Measurements from ENCODE around the gene HMGCL. TPM values are rescaled to one million over a fixed set of nuclear protein-coding genes. Genes with fewer than 3 reads are reported as not detected.
"Not testable (repeated sequence)": the region's sequence is repeated elsewhere in the genome, so short reads cannot be mapped to it uniquely, and the experiment has no call there.

The HMGCL gene
- total RNA-seq, 2 experiments from 2014 or later = 23.4 to 24.1 TPM

DNA sequence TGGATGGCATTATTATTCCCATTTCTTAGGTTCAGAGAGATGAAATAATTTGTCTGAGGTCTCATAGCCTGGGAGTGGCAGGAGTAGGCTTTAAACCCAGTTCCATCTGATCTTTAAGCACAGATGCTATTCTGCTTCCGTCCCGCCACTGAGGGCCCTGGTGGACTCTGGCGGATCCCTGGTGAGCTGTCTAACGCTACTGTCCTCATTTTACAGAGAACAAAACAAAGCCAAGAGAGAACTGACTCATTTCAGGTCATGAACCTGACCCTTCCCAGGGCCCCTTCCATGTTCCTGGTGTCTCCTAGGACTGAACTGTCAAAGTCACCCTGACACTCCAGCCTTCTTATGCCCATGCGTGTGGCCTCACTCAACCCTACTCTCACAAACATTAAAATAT is 21.6 kb downstream of the HMGCL start:
- POLR2A ChIA-PET = no interaction called here

DNA sequence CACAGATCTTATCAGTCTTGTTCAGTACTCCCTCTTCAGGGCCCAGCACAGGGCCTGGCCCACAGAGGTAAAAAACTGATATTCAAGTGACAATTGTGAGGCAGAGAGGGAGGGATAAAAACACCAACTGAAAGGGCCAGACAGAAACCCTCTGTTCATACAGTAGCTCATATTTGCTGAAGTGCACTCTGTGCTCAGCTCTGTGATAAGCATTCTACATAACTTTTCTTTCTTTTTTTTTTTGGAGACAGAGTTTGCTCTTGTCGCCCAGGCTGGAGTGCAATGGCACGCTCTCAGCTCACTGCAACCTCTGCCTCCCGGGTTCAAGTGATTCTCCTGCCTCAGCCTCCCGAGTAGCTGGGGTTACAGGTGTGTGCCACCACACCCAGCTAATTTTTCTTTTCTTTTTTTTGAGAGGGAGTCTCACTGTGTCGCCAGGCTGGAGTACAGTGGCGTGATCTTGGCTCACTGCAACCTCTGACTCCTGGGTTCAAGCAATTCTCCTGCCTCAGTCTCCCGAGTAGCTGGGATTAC is 22.4 kb downstream of the HMGCL start:
- CTCF ChIA-PET = interaction anchor here (1.0 to 2.1 kb wide), 3 partner anchors 8 to 114 kb away, joined by 3 to 5 read pairs (median 4); no protein-coding TSS in a partner anchor

More for the DNA sequence above, 21.6 kb downstream of the HMGCL start:
- CTCF ChIA-PET = no interaction called here

DNA sequence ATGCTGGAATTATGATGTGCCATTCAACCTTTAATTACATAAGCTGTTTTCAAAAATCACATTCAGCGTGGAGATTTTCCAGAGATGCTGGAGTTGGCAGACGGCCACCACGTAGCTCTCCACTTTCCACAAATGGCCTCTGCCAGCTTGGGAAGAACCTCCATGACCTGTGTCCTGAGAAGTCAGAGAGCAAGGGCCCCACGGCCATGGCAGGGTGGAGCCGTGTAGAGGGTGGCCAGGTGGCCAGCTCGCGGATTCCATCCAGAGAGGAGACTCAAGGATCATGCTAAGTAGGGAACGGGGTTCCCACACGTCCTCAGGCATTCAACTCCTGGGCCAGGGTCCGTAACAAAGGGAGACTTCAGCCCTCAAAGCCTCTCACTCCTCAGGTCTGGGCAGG is 23.4 kb downstream of the HMGCL start:
- ChIA-PET CTCF (interaction anchor here (1.0 to 4.6 kb wide), 6 partner anchors 9 to 115 kb away, joined by 3 to 29 read pairs (median 4); no protein-coding TSS in a partner anchor), POLR2A (interaction anchor here (0.7 to 1.3 kb wide), 5 partner anchors 9 to 179 kb away, joined by 3 to 6 read pairs (median 3); partner anchors contain the start of gene SRSF10)

More for the DNA sequence above, 22.4 kb downstream of the HMGCL start:
- POLR2A ChIA-PET = interaction anchor here (0.6 kb wide), 1 partner anchor 19 kb away, joined by 3 read pairs; no protein-coding TSS in a partner anchor

DNA sequence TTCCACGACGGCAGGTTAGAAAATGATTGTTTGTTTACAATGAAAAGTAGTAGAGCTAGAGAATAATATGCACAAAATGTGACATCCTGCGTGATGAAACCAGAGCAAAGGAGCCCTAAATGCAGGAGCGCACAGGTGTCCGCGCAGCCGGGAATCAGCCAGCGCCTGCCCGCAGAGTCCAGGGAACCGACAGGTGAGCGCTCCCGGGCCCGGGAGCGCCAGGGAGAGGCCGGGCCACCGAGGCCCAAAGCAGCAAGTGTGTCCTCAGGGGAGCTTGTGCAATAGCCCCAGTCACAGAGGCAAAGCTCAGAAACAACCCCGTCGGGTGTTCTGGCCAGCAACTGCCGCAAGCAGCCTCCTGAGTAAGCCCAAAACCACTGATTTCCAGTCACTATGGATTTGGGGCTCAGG is 23.9 kb downstream of the HMGCL start:
- CTCF ChIA-PET = interaction anchor here (0.9 to 4.6 kb wide), 7 partner anchors 9 to 28 kb away, joined by 3 to 29 read pairs (median 5); partner anchors contain the start of genes LYPLA2 and PITHD1
- POLR2A ChIA-PET = interaction anchor here (0.6 to 1.3 kb wide), 6 partner anchors 10 to 179 kb away, joined by 3 to 6 read pairs (median 3); partner anchors contain the start of genes HMGCL and SRSF10

DNA sequence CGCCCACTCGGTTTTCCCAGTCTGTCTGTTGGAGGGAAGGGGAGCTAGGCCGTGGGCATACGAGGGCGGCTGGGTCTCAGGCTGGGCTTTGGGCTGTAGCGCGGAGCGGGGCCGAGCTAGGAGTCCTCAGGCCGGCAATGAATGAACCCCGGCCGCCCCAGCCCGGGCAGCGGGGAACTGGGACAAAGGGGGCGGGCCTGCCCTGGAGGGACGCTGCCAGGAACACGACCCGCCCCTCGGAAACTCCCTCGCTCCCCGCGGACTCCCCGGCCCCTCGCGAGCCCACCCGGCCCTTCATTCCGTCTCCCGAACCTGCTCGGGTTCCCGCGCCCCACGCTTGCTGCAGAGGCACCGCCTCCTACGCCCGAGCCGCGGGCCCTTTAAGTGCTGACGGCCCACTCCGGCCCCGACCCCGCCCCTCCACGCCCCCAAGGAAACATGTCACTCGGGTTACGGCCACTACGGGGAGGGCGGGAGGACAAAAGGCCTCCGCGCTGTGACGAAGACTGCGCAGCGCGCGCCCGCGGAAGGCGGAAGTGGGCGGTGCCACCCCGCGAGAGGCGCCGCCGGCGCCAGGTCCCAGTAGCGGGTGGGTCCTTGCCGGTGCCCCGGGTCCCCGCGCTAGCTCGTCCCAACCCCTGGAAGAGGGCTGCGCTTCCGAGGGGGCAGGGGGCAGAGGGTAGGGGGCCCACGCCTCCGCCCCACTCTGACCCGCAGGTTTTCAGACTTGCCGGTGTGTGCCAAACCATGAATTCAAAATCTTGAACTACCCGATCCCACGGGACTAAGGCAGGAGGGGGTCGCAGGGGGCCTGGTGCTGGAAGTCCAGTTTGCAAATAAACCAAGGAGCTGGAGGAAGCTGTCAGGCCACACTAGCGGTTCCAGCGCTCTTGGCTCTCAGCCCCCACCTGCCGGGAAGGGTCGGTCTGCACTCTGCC is 24.6 kb downstream of the HMGCL start, which contains the start of gene GALE:
TSS of gene GALE (minus strand) at position 355 of the 938 bp plus-strand sequence. CDS start 1,747 bp downstream, outside the sequence.
- CTCF ChIA-PET = interaction anchor here (0.9 to 4.6 kb wide), 8 partner anchors 9 to 109 kb away, joined by 3 to 29 read pairs (median 4); partner anchors contain the start of genes LYPLA2, PITHD1 and RPL11
- POLR2A ChIA-PET = interaction anchor here (0.6 to 3.0 kb wide), 6 partner anchors 9 to 180 kb away, joined by 3 to 17 read pairs (median 4); partner anchors contain the start of genes HMGCL, LYPLA2, PITHD1 and SRSF10

DNA sequence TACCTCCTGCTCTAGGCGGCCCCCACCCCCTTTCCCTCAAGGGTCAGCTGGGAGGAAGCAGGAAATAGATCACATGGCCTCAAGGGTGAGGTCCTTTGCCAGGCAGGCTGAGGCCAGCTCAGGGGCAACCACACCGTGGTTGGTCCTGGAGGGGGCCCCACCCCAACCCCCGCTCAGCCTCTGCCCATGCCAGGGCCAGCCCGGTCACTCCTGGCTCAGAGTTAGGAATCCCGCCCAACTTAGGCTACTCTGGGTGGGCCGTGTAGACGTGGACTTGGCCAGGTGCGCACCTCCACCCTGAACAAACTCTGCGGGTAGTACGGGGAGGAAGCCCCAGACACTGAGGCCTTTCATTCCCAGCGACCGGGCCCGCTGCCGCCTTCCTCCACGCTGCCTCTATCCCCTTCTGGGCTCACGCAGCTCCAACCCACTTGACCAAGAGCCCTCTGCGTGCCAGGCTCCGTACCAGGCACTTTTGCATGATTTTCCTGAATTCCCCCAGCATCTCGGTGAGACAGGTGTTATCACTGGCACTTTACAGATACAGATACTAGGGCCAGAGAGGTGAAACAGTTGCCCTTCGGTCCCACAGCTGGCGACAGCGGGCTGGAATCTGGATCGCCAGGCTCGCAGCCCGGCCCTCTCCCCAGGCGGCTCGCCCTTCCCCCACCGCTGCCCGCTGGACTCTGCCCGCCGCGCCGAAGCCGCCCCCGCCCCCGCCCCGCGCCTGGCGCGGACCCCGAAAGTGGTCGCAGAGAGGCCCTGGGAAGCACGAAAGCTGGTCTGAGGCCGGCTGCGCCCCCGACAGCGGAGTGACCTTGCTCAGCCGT is 25.4 kb downstream of the HMGCL start:
- CTCF ChIA-PET = interaction anchor here (0.9 to 4.6 kb wide), 4 partner anchors 8 to 108 kb away, joined by 3 to 29 read pairs (median 6); partner anchors contain the start of genes LYPLA2 and RPL11
- POLR2A ChIA-PET = interaction anchor here (0.8 to 3.0 kb wide), 3 partner anchors 8 to 26 kb away, joined by 4 to 17 read pairs (median 5); partner anchors contain the start of genes LYPLA2 and PITHD1

DNA sequence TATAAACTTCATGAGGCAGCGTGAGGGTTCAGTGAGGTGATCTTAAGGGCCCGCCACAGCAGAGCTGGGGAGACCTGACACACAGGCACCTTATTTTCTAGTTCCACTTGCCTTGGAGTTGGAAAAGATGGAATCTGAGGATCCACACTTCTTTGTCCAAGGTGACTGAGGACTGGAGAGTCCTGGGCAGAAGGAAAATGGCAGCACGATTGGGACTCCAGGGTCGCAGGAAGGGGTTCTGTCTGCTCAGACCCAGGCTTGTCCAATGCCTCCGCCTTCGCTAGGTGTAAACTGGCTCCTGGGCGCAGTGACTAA is 26.0 kb downstream of the HMGCL start:
- POLR2A ChIA-PET = interaction anchor here (1.5 to 3.0 kb wide), 2 partner anchors 8 to 20 kb away, joined by 5 to 17 read pairs; partner anchors contain the start of genes LYPLA2 and PITHD1
- CTCF ChIA-PET = interaction anchor here (2.3 to 4.6 kb wide), 2 partner anchors 8 to 11 kb away, joined by 9 to 29 read pairs; partner anchors contain the start of gene LYPLA2

DNA sequence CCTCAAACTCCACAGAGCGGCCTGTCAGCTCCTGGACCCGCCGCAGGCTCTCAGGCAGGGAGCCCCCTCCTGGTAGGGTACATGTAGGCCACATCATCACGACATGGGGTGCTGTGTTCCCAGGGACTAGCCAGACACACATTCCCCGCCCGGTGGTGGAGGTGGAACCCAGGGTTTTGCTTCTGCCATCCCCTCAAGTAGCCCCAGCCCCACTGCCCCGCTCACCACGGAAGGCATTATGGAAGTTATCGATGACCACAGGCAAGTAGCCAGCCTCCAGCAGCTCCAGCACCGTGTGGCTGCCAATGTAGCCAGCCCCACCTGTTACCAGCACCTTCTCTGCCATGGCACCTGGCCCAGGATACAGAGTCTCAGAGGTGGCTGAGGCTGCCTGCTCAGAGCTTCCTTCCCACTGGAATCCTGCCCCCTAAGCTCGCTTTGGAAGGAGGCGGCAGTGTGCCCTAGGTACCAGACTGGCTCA is 26.5 kb downstream of the HMGCL start:
- CTCF ChIA-PET = interaction anchor here (1.2 to 4.6 kb wide), 2 partner anchors 12 to 21 kb away, joined by 5 to 29 read pairs; partner anchors contain the start of gene PITHD1

DNA sequence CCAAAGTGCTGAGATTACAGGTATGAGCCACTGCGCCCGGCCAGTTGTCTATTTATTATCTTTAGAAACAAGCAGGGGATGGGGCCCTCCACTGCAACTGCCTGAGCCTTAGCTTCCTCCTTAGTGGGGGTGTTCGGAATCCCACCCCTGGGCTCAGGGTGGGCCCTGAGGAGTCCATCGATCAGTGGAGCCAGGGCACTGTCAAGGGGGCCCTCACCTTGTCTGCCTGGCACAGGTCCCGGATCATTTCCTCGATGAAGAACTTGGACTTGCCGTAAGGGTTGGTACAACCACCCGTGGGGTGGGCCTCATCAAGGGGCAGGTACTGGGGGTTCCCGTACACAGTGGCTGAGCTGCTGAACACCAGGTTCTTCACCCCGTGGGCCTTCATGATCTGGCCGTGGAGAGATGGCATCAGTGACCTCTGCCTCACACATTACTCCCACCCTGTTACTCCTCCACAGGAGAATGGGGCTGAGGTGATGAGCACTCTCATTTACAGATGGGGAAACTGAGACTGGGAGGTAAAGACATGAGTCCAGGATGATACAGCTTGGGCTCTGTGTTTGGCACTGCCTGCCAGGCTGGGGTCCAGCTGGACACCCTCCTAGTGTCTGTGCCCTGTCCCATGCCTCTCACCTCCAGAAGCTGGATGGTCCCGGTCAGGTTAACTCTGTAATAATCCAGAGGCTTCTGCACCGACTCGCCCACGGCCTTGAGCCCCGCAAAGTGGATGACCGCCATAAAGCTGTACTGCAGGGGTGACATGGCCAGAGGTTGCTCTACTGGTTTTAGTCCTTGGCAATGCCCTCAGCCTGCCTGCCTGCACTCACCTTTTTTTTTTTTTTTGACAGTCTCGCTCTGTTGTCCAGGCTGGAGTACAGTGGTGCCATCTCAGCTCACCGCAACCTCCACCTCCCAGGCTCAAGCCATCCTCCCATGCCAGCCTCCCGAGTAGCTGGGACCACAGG is 27.5 kb downstream of the HMGCL start:
- POLR2A ChIA-PET = interaction anchor here (3.0 kb wide), 1 partner anchor 19 kb away, joined by 17 read pairs; the partner anchor contains the start of gene PITHD1
- CTCF ChIA-PET = interaction anchor here (0.7 to 4.6 kb wide), 3 partner anchors 13 to 20 kb away, joined by 3 to 29 read pairs (median 5); partner anchors contain the start of gene PITHD1

More for the DNA sequence above, 26.5 kb downstream of the HMGCL start:
- POLR2A ChIA-PET = interaction anchor here (3.0 kb wide), 1 partner anchor 19 kb away, joined by 17 read pairs; the partner anchor contains the start of gene PITHD1

DNA sequence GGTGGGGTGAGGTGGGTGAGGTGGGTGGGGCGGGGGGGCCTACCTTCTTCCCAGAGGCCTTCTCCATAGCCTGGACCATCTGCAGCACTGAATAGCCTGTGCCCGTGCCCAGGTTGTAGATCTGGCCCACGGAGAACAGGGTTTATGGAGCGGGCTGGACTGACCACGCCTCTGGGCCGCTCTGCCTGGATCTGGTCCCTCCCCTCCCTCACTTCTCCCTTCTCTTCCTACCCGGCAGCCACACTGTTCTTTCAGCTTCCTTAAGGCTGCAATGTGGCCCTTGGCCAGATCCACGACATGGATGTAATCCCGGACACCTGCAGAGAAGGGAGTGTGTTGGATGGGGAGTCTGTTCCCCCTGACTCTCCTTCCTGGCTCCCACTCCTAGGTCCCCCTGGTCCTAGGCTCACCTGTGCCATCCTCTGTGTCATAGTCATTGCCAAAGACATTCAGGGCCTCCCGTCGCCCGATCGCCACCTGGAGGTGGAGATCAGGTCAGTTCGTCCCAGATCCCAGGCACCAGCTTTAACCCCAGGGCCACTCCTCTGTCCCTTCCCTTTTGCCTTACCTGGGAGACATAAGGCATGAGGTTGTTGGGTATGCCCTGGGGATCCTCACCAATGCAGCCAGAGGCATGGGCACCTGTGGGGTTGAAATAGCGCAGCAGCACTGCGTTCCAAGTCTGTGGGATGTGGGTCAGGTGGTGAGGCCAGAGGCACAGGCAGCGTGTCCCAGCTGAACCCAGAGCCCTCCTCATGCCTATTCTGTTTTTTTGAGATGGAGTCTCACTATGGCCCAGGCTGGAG is 28.6 kb downstream of the HMGCL start:
- ChIA-PET CTCF (interaction anchor here (0.7 to 4.6 kb wide), 2 partner anchors 13 to 14 kb away, joined by 3 to 29 read pairs; no protein-coding TSS in a partner anchor), POLR2A (no interaction called here)

DNA sequence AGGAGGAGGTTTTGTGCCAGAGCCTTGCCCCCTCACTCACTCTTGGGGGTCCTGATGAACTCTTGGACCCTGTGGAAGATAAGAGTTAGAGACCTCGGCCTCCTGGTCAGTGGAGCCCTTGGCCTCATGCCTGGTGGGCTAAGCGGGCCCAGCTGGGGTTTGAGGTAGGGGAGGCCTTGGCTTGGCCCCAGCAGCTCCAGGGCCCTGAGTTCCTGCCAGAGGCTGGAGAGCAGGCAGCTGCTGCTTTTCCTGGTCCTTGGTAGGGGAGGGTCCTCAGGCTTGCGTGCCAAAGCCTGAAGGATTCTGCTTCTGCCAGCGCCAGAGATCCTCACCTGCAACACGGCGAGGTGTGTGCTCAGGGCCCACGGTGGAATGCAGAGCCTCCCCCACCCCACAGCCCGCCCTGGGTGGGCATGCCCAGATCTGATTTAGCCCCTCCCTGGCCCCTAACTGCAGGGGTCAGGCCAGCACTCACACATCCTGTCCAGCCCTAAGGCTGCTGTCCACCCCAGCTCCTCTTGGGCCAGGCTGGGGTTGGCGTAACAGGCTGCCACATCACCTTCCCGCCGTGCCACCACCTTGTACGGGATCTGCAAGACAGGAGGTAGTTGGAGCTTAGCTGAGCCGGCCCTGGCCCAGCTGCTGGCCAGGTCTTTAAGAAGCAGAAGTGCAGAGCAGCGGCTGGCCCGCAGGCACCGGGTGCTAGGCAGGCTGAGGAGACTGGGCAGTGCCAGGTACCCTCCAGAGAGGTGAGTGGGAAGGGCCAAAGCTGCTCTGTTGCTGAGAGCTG is 29.4 kb downstream of the HMGCL start:
- POLR2A ChIA-PET = no interaction called here

DNA sequence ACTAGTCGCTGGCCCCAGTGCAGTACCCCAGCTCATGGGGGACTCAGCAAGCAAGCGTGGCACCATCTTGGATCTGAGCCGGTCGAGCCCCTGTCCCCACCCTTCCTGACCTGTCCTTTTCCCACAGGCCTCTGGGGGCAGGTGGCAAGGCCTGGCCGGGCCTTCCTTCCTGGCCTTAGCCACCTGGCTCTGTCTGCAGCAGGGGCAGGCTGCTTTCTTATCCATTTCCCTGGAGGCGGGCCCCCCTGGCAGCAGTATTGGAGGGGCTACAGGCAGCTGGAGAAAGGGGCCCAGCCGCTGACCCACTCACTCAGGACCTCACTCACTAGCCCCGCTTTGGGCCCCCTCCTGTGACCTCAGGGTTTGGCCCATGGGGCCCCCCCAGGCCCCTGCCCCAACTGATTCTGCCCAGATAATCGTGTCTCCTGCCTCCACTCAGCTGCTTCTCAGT is 30.5 kb downstream of the HMGCL start:
- POLR2A ChIA-PET = not testable (repeated sequence)
- CTCF ChIA-PET = interaction anchor here (1.3 kb wide), 1 partner anchor 18 kb away, joined by 3 read pairs; no protein-coding TSS in a partner anchor

More for the DNA sequence above, 29.4 kb downstream of the HMGCL start:
- CTCF ChIA-PET = interaction anchor here (1.3 kb wide), 1 partner anchor 20 kb away, joined by 3 read pairs; no protein-coding TSS in a partner anchor

DNA sequence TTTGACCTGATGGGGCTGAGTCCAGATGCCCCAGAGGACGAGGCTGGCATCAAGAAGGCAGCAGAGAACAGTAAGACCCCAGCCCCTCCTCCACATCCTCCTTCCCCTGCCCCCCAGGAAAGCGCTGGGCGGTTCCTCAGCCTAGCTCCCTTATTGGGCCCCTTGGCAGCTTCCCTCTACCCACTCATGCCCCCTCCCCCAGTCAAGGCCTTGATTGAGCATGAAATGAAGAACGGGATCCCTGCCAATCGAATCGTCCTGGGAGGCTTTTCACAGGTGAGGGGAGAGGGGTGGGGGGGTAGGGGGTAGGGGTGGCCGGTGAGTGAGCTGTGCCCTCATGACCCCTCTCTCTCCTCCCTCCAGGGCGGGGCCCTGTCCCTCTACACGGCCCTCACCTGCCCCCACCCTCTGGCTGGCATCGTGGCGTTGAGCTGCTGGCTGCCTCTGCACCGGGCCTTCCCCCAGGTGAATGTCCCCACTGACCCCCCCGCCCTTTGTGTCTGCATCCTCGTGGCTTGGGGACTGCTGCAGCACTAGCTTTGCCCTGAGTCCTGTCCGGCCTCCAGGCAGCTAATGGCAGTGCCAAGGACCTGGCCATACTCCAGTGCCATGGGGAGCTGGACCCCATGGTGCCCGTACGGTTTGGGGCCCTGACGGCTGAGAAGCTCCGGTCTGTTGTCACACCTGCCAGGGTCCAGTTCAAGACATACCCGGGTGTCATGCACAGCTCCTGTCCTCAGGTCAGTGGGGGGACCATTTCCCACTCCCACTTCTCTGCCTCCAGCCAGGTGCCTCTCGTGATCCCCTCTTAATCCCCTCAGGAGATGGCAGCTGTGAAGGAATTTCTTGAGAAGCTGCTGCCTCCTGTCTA is 31.1 kb downstream of the HMGCL start:
- CTCF ChIA-PET = interaction anchor here (0.8 to 1.7 kb wide), 3 partner anchors 14 to 110 kb away, joined by 3 to 5 read pairs (median 4); no protein-coding TSS in a partner anchor
- POLR2A ChIA-PET = interaction anchor here (1.0 kb wide), 1 partner anchor 16 kb away, joined by 3 read pairs; the partner anchor contains the start of gene PITHD1
